Rectal smooth muscle tissue (tissue), 1 donor: ENCODE measurements around the gene KSR2.

Experiments used
- H3K27ac ChIP-seq: one replicate; pipeline ENCODE4 v1.7.0; 2013; ENCODE audit warnings: low read depth, low read length, inconsistent platforms
- H3K27me3 ChIP-seq: one replicate; pipeline ENCODE4 v1.7.0; 2013; ENCODE audit warnings: low read length; ENCODE audit not compliant: control insufficient read depth, insufficient read depth
- H3K36me3 ChIP-seq: one replicate; pipeline ENCODE4 v1.7.0; 2013; ENCODE audit warnings: low read length; ENCODE audit not compliant: control insufficient read depth, insufficient read depth
- H3K4me1 ChIP-seq: one replicate; pipeline ENCODE4 v1.7.0; 2013; ENCODE audit warnings: low read length; ENCODE audit not compliant: control insufficient read depth, insufficient read depth
- H3K4me3 ChIP-seq: one replicate; pipeline ENCODE4 v1.7.0; 2013; ENCODE audit warnings: low read length
- H3K9ac ChIP-seq: one replicate; pipeline ENCODE4 v1.7.0; 2013; ENCODE audit warnings: low read length

KSR2 gene

DNA sequence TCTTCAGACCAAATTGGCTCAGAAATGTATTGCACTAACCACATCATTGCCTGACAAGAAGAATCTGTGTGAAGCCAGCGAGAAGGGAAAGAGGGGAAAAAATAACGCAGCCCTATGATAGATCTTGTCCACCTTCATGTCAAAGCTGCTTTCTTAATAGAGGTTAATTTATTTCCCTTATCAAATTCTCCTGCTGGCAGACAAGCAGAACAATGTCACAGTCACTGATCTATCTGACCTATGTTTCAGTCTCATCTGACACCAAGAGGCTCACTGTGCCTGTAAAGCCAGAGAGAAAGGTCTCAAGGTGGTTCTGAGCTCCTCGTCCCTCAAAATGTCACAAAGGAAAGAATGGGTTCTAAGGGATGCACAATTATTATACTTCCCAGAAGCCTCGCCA is 417.1 kb downstream of the KSR2 start:
- Histone ChIP-seq H3K36me3 (no peaks in the 10 kb centered on the region), H3K27me3 (no peaks in the 10 kb centered on the region), H3K4me1 (no peaks in the 10 kb centered on the region), H3K27ac (no peak overlapping the region), H3K4me3 (no peak overlapping the region), H3K9ac (no peak overlapping the region)

- H3K4me3 ChIP-seq, result no peak overlapping the region
- H3K4me1 ChIP-seq, result no peaks in the 10 kb centered on the region
- no peak overlapping the region for H3K27ac ChIP-seq
- no peak overlapping the region for H3K9ac ChIP-seq
- no peaks in the 10 kb centered on the region for H3K27me3 ChIP-seq
- H3K36me3 ChIP-seq, result no peaks in the 10 kb centered on the region
These were observed 421.6 kb downstream of the KSR2 start for GRCh38 chr12:117547209-117547608.

- no peak overlapping the region for H3K27ac ChIP-seq
- H3K4me1 ChIP-seq, result no peaks in the 10 kb centered on the region
- no peaks in the 10 kb centered on the region for H3K27me3 ChIP-seq
- no peak overlapping the region for H3K4me3 ChIP-seq
- no peaks in the 10 kb centered on the region for H3K36me3 ChIP-seq
- no peak overlapping the region for H3K9ac ChIP-seq
These were observed 423.6 kb downstream of the KSR2 start for GRCh38 chr12:117545216-117545615.

- Histone ChIP-seq H3K36me3 (no peaks in the 10 kb centered on the region), H3K4me1 (no peaks in the 10 kb centered on the region), H3K27ac (no peak overlapping the region), H3K9ac (no peak overlapping the region), H3K27me3 (no peaks in the 10 kb centered on the region), H3K4me3 (no peak overlapping the region)
These were observed 428.8 kb downstream of the KSR2 start for GRCh38 chr12:117540011-117540410.

- no peaks in the 10 kb centered on the region for H3K36me3 ChIP-seq
- no peaks in the 10 kb centered on the region for H3K27me3 ChIP-seq
- no peak overlapping the region for H3K27ac ChIP-seq
- no peak overlapping the region for H3K4me3 ChIP-seq
- H3K9ac ChIP-seq, result no peak overlapping the region
- no peaks in the 10 kb centered on the region for H3K4me1 ChIP-seq
These were observed 429.9 kb downstream of the KSR2 start for GRCh38 chr12:117538926-117539325.

DNA sequence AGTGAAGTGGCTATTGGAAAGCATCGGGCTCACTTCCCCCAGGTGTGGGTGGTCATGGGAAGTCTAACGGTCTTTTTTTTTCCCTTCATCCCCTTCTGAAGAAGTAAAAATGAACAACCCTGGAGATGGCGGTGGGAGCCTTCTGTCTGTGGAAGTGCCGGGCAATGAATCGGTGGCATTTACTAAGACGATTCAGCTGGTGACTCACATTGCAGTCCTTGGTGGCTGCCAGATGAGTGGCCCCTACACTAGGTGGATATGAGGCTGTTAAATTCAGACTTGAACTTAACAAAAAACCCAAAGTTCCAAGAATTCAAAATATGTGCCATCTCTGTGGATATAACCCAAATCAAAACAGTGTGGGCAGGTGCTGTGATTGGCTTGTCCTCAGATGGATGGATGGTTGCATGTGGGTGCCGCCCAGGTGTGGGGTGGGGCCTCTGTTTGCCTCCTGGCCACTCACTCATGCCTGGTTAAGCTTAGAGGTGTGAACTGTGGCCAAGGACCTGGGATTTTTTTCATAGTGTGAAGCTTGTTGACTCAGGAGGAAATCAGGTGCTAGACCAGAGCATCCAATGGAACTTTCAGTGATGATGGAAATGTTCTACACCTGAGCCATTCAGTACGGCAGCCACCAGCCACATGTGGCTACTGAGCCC is 430.6 kb downstream of the KSR2 start:
- Histone ChIP-seq H3K4me1 (no peaks in the 10 kb centered on the region), H3K27ac (no peak overlapping the region), H3K36me3 (no peaks in the 10 kb centered on the region), H3K27me3 (no peaks in the 10 kb centered on the region), H3K4me3 (no peak overlapping the region), H3K9ac (no peak overlapping the region)

- Histone ChIP-seq H3K4me3 (no peak overlapping the region), H3K27ac (no peak overlapping the region), H3K36me3 (no peaks in the 10 kb centered on the region), H3K27me3 (no peaks in the 10 kb centered on the region), H3K9ac (no peak overlapping the region), H3K4me1 (no peaks in the 10 kb centered on the region)
These were observed 435.1 kb downstream of the KSR2 start for GRCh38 chr12:117533687-117534086.

DNA sequence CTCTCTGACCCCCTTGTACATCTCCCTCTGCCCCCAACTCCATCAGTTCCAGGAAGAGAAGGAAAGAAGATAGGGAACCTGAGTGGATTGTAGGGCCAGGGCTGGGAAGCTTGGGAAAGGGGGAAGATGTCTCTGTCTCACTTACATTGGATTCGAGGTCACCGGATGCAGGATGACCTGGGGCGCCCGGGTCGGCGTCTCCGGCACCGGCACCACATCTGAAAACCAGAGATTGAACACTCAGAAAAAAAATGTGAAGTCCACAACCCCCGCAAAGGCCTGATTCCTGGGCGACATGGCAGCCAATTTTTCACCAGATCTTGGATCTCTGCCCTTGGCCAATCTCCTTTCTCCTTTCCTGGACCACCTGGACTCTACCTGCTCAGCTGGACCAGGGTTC is 438.0 kb downstream of the KSR2 start:
- no peaks in the 10 kb centered on the region for H3K4me1 ChIP-seq
- no peak overlapping the region for H3K9ac ChIP-seq
- no peak overlapping the region for H3K27ac ChIP-seq
- H3K36me3 ChIP-seq, result no peaks in the 10 kb centered on the region
- H3K4me3 ChIP-seq, result no peak overlapping the region
- H3K27me3 ChIP-seq, result no peaks in the 10 kb centered on the region

GRCh38 chr12:117528538-117528937 is 440.3 kb downstream of the KSR2 start:
- no peaks in the 10 kb centered on the region for H3K4me1 ChIP-seq
- H3K9ac ChIP-seq, result no peak overlapping the region
- no peaks in the 10 kb centered on the region for H3K27me3 ChIP-seq
- no peak overlapping the region for H3K4me3 ChIP-seq
- H3K36me3 ChIP-seq, result no peaks in the 10 kb centered on the region
- no peak overlapping the region for H3K27ac ChIP-seq

DNA sequence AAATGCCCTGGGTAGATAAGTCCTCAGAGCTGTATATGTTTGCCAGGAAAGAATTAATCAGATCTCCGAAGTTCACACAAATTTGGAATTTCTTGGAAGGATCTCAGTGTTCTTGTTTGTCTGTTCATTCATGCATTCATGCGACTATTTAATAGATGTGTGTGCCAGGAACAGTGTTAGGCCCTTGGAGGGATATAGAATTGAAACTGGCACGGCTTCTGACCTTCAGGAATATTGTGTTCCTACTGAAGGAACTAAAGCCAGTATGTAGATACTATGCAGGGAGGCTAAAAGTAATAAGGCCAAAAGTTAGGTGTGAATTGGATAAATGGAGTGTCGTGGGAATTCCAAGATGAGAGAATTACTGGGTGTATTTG is 441.3 kb downstream of the KSR2 start:
- Histone ChIP-seq H3K27me3 (no peaks in the 10 kb centered on the region), H3K4me1 (no peaks in the 10 kb centered on the region), H3K36me3 (no peaks in the 10 kb centered on the region), H3K4me3 (no peak overlapping the region), H3K9ac (no peak overlapping the region), H3K27ac (no peak overlapping the region)

GRCh38 chr12:117526757-117527478 is 441.9 kb downstream of the KSR2 start:
- no peaks in the 10 kb centered on the region for H3K4me1 ChIP-seq
- H3K4me3 ChIP-seq, result no peak overlapping the region
- H3K27me3 ChIP-seq, result no peaks in the 10 kb centered on the region
- H3K36me3 ChIP-seq, result no peaks in the 10 kb centered on the region
- H3K9ac ChIP-seq, result no peak overlapping the region
- no peak overlapping the region for H3K27ac ChIP-seq

- Histone ChIP-seq H3K4me3 (no peak overlapping the region), H3K36me3 (no peaks in the 10 kb centered on the region), H3K27me3 (no peaks in the 10 kb centered on the region), H3K27ac (no peak overlapping the region), H3K4me1 (no peaks in the 10 kb centered on the region), H3K9ac (no peak overlapping the region)
These were observed 443.0 kb downstream of the KSR2 start for GRCh38 chr12:117525766-117526165.

- Histone ChIP-seq H3K36me3 (no peaks in the 10 kb centered on the region), H3K27ac (no peak overlapping the region), H3K27me3 (no peaks in the 10 kb centered on the region), H3K4me3 (no peak overlapping the region), H3K9ac (no peak overlapping the region), H3K4me1 (no peaks in the 10 kb centered on the region)
These were observed 444.0 kb downstream of the KSR2 start for GRCh38 chr12:117524806-117525205.
